ENCODE measurements around the gene S1PR5. TPM values are rescaled to one million over a fixed set of nuclear protein-coding genes. Genes with fewer than 3 reads are reported as not detected.
"Not testable (repeated sequence)": the region's sequence is repeated elsewhere in the genome, so short reads cannot be mapped to it uniquely, and the experiment has no call there.

Gene S1PR5
- total RNA-seq, 2 donors from 2014 or later: 1.2 to 5.1 TPM

GRCh38 chr19:10552510-10553053 is 35.3 kb upstream of the S1PR5 start:
- Mint-ChIP-seq H3K4me1 (no peaks in the 10 kb centered on the region), H3K36me3 (ENCODE audit: low read depth) (peaks cover 69% of the 10 kb centered on the region)
- TF ChIP-seq CTCF (conservative IDR thresholded peaks at IDR 0.05): no peak

GRCh38 chr19:10551698-10552301 is 34.6 kb upstream of the S1PR5 start:
- peaks cover 59% of the 10 kb centered on the region for H3K36me3 ChIP-seq (ENCODE audit: control insufficient read depth, insufficient read depth, low read length)
- Mint-ChIP-seq H3K27me3 (ENCODE audit: insufficient read depth) (no peaks in the 10 kb centered on the region), H3K36me3 (ENCODE audit: low read depth) (peaks cover 69% of the 10 kb centered on the region), H3K27ac (no peak overlapping the region), H3K4me1 (no peaks in the 10 kb centered on the region), H3K9me3 (no peaks in the 10 kb centered on the region), H3K4me3 (no peak overlapping the region)
- no peaks in the 10 kb centered on the region for H3K4me1 ChIP-seq (ENCODE audit: control insufficient read depth, insufficient read depth, low read length)
- H3K9me3 ChIP-seq (ENCODE audit: control insufficient read depth, low read length): no peaks in the 10 kb centered on the region
- 91 to 93% methylated on average over 3 to 11 of the region's 12 CpGs for WGBS, 2 experiments (ENCODE audit: insufficient coverage in 1 of 2, insufficient read length in 1 of 2)
- peak; percentile 62 for DNase-seq
- H3K4me3 ChIP-seq (ENCODE audit: low read length): no peak overlapping the region
- H3K27me3 ChIP-seq (ENCODE audit: control insufficient read depth, insufficient read depth, low read length, poor library complexity, severe bottlenecking): no peaks in the 10 kb centered on the region
- H3K9ac ChIP-seq (ENCODE audit: extremely low read depth, low read length, poor library complexity, severe bottlenecking): no peak overlapping the region
- H3K27ac ChIP-seq (ENCODE audit: low read depth, low read length): no peak overlapping the region
- TF ChIP-seq CTCF (conservative IDR thresholded peaks at IDR 0.05): peak; percentile 41

More at GRCh38 chr19:10552510-10553053, 35.3 kb upstream of the S1PR5 start:
- H3K9ac ChIP-seq (ENCODE audit: extremely low read depth, low read length, poor library complexity, severe bottlenecking): no peak overlapping the region
- H3K27ac Mint-ChIP-seq: no peak overlapping the region
- DNase-seq: peak; percentile 91
- H3K36me3 ChIP-seq (ENCODE audit: control insufficient read depth, insufficient read depth, low read length): peaks cover 63% of the 10 kb centered on the region
- H3K9me3 Mint-ChIP-seq: no peaks in the 10 kb centered on the region
- WGBS, 2 experiments (ENCODE audit: insufficient coverage in 1 of 2, insufficient read length in 1 of 2): 90 to 95% methylated on average over 5 to 12 of the region's 12 CpGs
- no peaks in the 10 kb centered on the region for H3K4me1 ChIP-seq (ENCODE audit: control insufficient read depth, insufficient read depth, low read length)
- H3K27ac ChIP-seq (ENCODE audit: low read depth, low read length): no peak overlapping the region
- no peaks in the 10 kb centered on the region for H3K9me3 ChIP-seq (ENCODE audit: control insufficient read depth, low read length)
- H3K27me3 ChIP-seq (ENCODE audit: control insufficient read depth, insufficient read depth, low read length, poor library complexity, severe bottlenecking): no peaks in the 10 kb centered on the region
- H3K4me3 ChIP-seq (ENCODE audit: low read length): no peak overlapping the region
- H3K27me3 Mint-ChIP-seq (ENCODE audit: insufficient read depth): no peaks in the 10 kb centered on the region
- H3K4me3 Mint-ChIP-seq: no peak overlapping the region

DNA sequence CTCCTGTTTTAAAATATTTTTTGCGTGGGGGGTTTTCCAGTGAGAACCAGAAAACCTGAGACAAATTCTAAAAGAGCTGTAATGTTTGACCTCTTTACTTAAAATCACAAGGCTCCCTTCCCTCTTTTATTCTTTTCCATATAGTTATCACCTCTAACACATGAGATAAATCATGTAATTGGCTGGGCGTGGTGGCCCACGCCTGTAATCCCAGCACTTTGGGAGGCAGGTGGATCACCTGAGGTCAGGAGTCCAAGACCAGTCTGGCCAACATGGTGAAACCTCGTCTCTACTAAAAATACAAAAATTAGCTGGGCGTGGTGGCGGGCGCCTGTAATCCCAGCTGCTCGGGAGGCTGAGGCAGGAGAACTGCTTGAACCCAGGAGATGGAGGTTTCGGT is 33.8 kb upstream of the S1PR5 start:
- H3K4me3 ChIP-seq (ENCODE audit: low read length); H3K27ac ChIP-seq (ENCODE audit: low read depth, low read length); DNase-seq; H3K4me3 Mint-ChIP-seq; H3K27me3 Mint-ChIP-seq (ENCODE audit: insufficient read depth); H3K4me1 ChIP-seq (ENCODE audit: control insufficient read depth, insufficient read depth, low read length); H3K9ac ChIP-seq (ENCODE audit: extremely low read depth, low read length, poor library complexity, severe bottlenecking); H3K27me3 ChIP-seq (ENCODE audit: control insufficient read depth, insufficient read depth, low read length, poor library complexity, severe bottlenecking); H3K4me1 Mint-ChIP-seq; H3K9me3 Mint-ChIP-seq; H3K9me3 ChIP-seq (ENCODE audit: control insufficient read depth, low read length); H3K27ac Mint-ChIP-seq: not testable (repeated sequence)
- WGBS, 2 experiments (ENCODE audit: insufficient coverage in 1 of 2, insufficient read length in 1 of 2): 94 to 100% methylated on average over 4 to 9 of the region's 9 CpGs
- H3K36me3 ChIP-seq (ENCODE audit: control insufficient read depth, insufficient read depth, low read length): peaks cover 54% of the 10 kb centered on the region
- peaks cover 67% of the 10 kb centered on the region for H3K36me3 Mint-ChIP-seq (ENCODE audit: low read depth)
